Frontal cortex (tissue), 4 donors: ENCODE results near the gene C5orf34. TPM values are rescaled to one million over a fixed set of nuclear protein-coding genes. Genes with fewer than 3 reads are reported as not detected.

Experiments used
- DNase-seq, 2 donors: peaks; one replicate each; pipeline ENCODE4 v3.0.0; 2012; ENCODE audit warnings: low spot score in 2 of 2
- FAIRE-seq: peaks from 2 replicates; lab custom pipeline; 2012; peaks lifted over from hg19 to GRCh38; lab: Jason Lieb, UNC
- total RNA-seq: library from RNA; depleted of rRNA; stranded (reverse); fragments of >200 nt; gene quantifications from one replicate; pipeline ENCODE4 v1.2.3, GENCODE V29; 2014
- donor health status: control.
- donor health status: control.
- donor health status: control.

The C5orf34 gene
- total RNA-seq, 1 donor from 2014 or later: 6.1 TPM

GRCh38 chr5:43437062-43437660, 77.8 kb downstream of the C5orf34 start:
- no peak for FAIRE-seq
- DNase-seq: no peak

Other genes starting within 250 kb of the C5orf34 start
- 620 TPM for gene HMGCS1, start 201.7 kb downstream of the C5orf34 start, total RNA-seq
- 0.41 TPM for gene CCL28, start 102.8 kb downstream of the C5orf34 start, total RNA-seq
- gene TMEM267, start 31.3 kb downstream of the C5orf34 start, total RNA-seq: 9.8 TPM
- 221 TPM for gene PAIP1, start 41.9 kb upstream of the C5orf34 start, total RNA-seq
- 176 TPM for gene NNT, start 88.0 kb upstream of the C5orf34 start, total RNA-seq